HG03175 (cell line): Measurements from ENCODE around the gene LRGUK.

Experiments used
- ATAC-seq: cut with Tn5 transposase; IDR thresholded peaks from one replicate; pipeline ENCODE4 v1.9.1; 2021; ENCODE audit warnings: mild to moderate bottlenecking, moderate library complexity; ENCODE audit not compliant: unreplicated experiment

LRGUK gene

DNA sequence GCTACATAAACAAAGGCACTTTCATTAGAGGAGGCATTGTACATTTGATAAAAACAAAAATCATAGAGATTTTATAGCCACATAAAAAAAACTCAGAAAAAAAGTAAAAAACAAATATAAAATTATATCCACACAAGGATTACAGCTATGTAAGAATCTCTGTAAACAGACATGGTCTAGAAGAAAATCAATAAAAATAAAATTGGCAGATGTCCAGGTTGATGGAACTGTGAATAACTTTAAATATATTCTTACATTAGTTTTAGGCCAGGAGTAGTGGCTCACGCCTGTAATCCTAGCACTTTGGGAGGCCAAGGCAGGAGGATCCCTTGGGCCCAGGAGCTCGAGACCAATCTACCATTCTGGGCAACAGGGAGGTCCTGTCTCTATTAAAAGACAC is 170.3 kb downstream of the LRGUK start:
- no peak for ATAC-seq

DNA sequence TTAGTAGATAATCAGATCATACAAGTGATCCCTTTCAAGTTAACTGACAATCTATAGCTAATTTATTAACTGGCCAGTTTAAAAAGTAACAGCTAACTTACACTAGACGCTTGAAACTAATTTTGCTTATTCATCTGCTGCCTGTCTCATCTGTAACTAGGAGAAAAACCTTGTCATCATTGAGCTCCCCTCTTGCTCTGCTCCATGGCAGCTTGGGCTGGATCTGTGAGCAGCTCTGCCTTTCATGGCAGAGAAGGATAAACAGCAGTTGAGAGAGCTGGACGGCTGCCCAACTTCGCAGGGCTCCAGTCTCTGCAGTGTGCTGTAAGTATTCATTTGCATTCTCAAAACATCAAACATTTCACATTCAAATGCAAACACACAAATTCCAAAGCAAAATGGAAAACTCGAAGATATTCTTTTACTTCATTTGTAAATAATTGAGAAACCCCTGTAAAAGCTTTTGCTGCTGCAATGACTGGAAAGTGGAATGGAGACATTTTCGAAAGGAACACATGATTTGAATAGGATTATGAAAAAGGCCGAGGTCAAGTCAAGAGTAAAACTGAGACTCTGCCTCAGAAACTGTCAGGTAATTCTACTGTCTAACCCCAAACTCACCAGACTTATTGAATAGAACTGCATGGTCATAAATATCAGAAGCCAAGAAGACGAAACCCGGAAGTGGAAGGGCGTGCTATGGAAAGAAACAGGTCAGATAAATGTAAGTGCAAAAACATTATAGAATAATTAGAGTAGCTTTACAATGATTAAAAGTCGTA is 172.0 kb downstream of the LRGUK start:
- ATAC-seq, result no peak

DNA sequence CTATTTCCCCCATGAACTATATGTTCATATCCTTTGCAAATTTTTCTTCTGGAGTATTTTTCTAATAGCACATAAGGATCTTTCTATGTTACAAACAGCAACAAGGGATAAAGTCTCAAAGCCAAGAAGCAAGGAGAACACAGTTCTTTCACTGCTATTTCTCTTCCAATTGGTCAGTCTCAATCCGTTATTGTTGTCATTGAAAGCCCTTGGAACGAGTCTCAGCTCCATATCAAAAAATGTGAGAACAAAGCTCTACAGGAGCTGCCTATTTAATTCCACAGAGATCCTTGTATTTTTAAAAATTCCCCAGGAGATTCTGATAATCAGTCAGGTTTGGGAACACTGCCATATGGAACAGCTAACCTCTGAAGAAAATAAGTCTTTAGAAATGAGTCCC is 173.8 kb downstream of the LRGUK start:
- no peak for ATAC-seq

DNA sequence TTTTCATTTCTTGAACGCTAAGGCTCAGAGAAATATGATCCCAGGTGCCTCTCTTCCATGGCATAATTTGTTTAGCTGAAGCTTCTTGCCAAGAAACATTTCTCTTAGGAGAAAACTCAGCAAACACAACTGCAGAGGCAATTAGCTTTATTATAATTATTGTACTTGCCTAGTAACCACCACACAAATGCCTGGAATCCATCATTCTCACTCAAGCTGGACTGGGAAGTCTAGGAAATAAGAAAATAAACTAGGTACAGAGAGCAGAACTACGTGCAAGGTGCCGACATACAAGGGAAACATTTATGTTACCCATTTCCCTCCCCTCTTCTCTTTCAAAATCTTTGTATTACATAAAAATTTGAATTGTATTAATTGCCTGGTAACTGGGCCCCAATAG is 174.5 kb downstream of the LRGUK start:
- ATAC-seq, result no peak

DNA sequence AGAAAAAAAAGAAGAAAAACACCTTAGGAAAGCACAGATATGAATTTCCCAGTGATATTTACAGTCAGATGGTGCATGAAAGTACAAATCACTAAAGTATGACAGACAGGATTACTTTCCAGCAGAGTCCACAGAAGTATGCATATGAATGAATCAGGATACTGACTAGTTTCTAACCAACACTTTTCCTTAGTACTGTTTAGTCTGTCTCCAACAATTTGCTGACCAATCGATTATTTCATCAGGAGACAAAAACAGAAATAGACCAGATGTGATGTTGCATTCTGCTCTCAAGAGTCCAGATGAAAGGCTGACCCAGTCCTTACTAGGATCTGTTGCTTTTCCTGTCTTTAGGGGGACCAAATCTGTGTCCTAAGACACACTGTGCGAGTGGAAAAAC is 175.0 kb downstream of the LRGUK start:
- ATAC-seq, result no peak

DNA sequence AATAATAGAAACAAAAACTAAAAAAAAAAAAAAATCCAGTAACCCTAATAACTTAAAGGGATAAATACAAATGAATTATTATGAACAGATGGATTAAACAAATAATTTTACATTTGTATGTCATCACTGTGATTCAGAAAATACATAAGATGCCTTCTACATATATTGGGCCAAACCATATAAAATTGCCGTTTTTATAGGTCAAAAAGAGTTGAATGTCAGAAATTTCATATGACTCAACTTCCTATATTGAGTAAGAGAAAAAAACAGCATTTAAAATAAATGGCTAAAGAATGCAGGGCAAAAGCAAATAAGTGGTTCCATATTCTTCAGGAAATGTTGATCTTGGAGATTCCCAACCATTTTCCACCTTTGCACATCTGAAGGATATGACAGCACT is 180.2 kb downstream of the LRGUK start:
- ATAC-seq, result no peak

DNA sequence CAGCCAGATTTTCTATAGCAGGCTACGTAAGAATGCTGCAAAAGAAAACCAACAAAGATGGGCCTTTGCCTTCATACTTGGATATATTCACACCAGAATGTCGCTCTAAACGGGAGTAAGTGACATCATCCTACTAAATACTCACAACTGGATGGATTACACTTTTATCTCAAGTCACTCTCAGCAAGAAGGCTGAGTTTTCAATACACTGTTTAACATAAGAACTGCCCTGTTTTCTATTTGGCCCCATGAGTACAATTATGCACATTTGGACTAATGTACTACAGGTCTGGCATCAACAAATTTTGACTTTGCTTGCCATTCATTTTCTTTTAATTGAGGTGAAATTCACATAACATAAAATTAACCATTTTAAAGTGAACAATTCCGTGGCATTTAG is 181.4 kb downstream of the LRGUK start:
- ATAC-seq, result no peak

DNA sequence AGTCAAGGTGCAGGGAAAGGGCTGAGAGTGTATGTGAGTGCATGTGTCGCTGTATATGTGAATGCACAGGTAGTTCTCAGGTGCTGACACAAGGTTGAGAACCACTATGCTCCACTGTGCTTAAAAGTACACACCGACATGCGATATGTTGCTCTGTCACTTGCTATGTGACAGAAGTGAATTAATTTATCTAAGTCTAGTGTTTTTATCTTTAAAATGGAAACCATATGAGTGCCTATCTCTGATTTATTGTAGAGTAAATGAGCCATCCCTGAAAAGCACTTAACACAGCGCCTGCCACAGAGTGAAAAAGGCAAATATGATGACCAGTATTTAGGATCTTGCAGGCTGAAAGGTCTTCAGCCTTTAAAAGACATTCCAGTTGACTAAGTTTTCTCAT is 184.7 kb downstream of the LRGUK start:
- no peak for ATAC-seq

DNA sequence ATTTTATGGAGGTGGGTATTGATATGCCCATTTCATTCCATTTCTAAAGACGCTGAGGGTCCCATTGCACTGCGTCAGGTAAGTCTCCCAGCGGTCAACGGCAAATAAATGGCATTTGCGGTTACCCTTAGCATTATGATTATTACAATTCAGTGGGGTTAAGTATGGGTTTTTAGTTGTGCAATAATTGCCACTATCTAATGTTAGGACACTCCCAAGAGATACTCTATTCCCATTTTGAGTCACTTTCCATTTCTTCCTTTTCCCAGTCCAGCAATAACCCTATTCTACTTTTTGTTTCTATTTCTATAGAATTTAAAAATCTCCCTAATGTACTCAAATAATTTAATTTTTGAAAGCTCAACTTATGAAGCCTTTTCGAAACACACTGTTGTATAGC is 185.6 kb downstream of the LRGUK start:
- no peak for ATAC-seq

DNA sequence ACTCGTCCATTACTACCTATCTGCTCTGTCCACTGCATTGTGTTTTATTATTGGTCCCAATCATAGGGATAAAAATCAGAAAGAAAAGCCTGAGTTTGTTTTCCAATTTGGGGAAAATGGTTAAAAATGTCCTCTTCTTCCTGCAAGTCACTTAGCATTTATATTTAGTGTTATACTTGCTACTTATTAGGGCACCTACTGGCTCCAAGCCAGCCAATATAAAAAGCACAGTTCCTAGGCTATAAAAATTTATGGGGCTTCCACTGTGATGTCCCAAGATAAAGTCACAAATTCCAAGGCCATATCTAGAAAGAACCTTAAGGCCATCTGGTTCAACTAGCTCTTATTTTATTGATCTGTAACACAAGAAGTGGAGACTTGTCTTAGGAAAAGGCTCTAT is 186.4 kb downstream of the LRGUK start:
- no peak for ATAC-seq
